K562 (cell line): ENCODE results near the gene SDE2. TPM values are rescaled to one million over a fixed set of nuclear protein-coding genes. Genes with fewer than 3 reads are reported as not detected.

ENCODE experiments used
- ATAC-seq: fragments of 200-7000 bp; cut with Tn5 transposase; 3 replicates; pipeline ENCODE4 v1.9.1; 2020; ENCODE audit warnings: moderate library complexity
- BruUV-seq: library from RNA; stranded (reverse); fragments of 400-500 nt; replicated peaks from 2 replicates; lab custom pipeline; 2021; lab: Mats Ljungman, UMichigan
- CTCF ChIA-PET: fragments of 300-600 bp; formaldehyde crosslinking; extraction: SDS; loops from one replicate; lab custom pipeline; 2021; ENCODE audit warnings: low intra/inter-chr PET ratio; lab: Yijun Ruan, JAX
- POLR2A ChIA-PET: fragments of 300-600, 350-650 bp; sonication (Branson Sonifier 250); formaldehyde crosslinking; extraction: SDS; loops from one replicate; lab custom pipeline; 2021; ENCODE audit warnings: antibody characterized with exemption, inconsistent platforms; lab: Yijun Ruan, JAX
- DNase-seq, 4 experiments: peaks; one replicate each; pipeline versions ENCODE4 v3.0.0 to v3.0.0-alpha.2; 2011 to 2018; ENCODE audit warnings: low spot score in 3 of 4, mixed read lengths in 3 of 4; ENCODE audit errors: extremely low read depth in 1 of 4
- FAIRE-seq: peaks from 2 replicates; lab custom pipeline; 2011; peaks lifted over from hg19 to GRCh38; lab: Jason Lieb, UNC
- H2AFZ ChIP-seq: 2 replicates; pipeline ENCODE4 v1.6.0; 2011; ENCODE audit warnings: low read depth, low read length, control low read depth, inconsistent platforms
- H3K27ac ChIP-seq: fragments of 200-600 bp; 3 replicates; pipeline ENCODE4 v1.8.0; 2011; ENCODE audit warnings: low read depth, mild to moderate bottlenecking, control low read depth, inconsistent platforms, low read length, moderate library complexity, mixed read lengths; ENCODE audit errors: extremely low read depth
- H3K27me3 ChIP-seq, 2 experiments: fragments of 300-600 bp in 1 of 2; 2 replicates in 1 of 2; 3 replicates in 1 of 2; pipeline versions ENCODE4 v1.6.0 to v1.8.0; 2011; ENCODE audit warnings: inconsistent platforms in 2 of 2, low read length in 2 of 2, mild to moderate bottlenecking in 1 of 2, mixed read lengths in 1 of 2, moderate library complexity in 1 of 2; ENCODE audit not compliant: control insufficient read depth in 2 of 2, insufficient read depth in 2 of 2
- H3K36me3 ChIP-seq: fragments of 300-600 bp; 3 replicates; pipeline ENCODE4 v1.8.0; 2011; ENCODE audit warnings: mild to moderate bottlenecking, low read length, inconsistent platforms; ENCODE audit not compliant: control insufficient read depth, insufficient read depth
- H3K4me1 ChIP-seq, 2 experiments: fragments of 200-600 bp in 1 of 2; replicated peaks in 1 of 2; 2 replicates in 1 of 2; 3 replicates in 1 of 2; pipeline versions ENCODE4 v1.5.1 to v1.8.0; 2011; ENCODE audit warnings: inconsistent platforms in 2 of 2, low read length in 2 of 2, mild to moderate bottlenecking in 1 of 2, mixed read lengths in 1 of 2, moderate library complexity in 1 of 2; ENCODE audit not compliant: control insufficient read depth in 2 of 2, insufficient read depth in 2 of 2
- H3K4me2 ChIP-seq: 2 replicates; pipeline ENCODE4 v1.6.1; 2011; ENCODE audit warnings: low read length, control low read depth, inconsistent platforms, mixed read lengths; ENCODE audit not compliant: insufficient read depth
- H3K4me3 ChIP-seq: fragments of 200-600 bp; sonication (generic), shearing (Covaris generic); 2 replicates; pipeline ENCODE4 v1.5.1; 2016; ENCODE audit warnings: control low read depth, inconsistent platforms
- H3K79me2 ChIP-seq: fragments of 200-600 bp; 3 replicates; pipeline ENCODE4 v1.8.0; 2011; ENCODE audit warnings: low read length, inconsistent platforms; ENCODE audit not compliant: control insufficient read depth, insufficient read depth
- H3K9ac ChIP-seq, 2 experiments: 2 replicates each; pipeline versions ENCODE4 v1.6.0 to v1.6.1; 2011; ENCODE audit warnings: low read depth in 2 of 2, low read length in 2 of 2, control low read depth in 1 of 2, inconsistent platforms in 1 of 2, mild to moderate bottlenecking in 1 of 2, mixed read lengths in 1 of 2; ENCODE audit not compliant: insufficient read depth in 1 of 2
- H3K9me1 ChIP-seq: one replicate; pipeline ENCODE4 v1.6.0; 2011; ENCODE audit warnings: inconsistent platforms, mild to moderate bottlenecking, low read length, moderate library complexity; ENCODE audit not compliant: control insufficient read depth, insufficient read depth
- H3K9me3 ChIP-seq: replicated peaks from 2 replicates; pipeline ENCODE4 v1.5.1; 2011; ENCODE audit warnings: low read depth, low read length, inconsistent platforms; ENCODE audit not compliant: control insufficient read depth, insufficient read depth
- H4K20me1 ChIP-seq: replicated peaks from 2 replicates; pipeline ENCODE4 v1.6.1; 2011; ENCODE audit warnings: low read length, inconsistent platforms, mixed read lengths; ENCODE audit not compliant: control insufficient read depth, insufficient read depth
- CEBPG ChIP-seq, 3 experiments: fragments of 200-800 bp in 1 of 3; sonication (Bioruptor generic) in 1 of 3; sonication (generic) in 1 of 3; formaldehyde crosslinking in 1 of 3; IDR thresholded peaks in 2 of 3; conservative IDR thresholded peaks in 1 of 3; 2 replicates each; pipeline versions ENCODE4 v1.6.1 to v1.8.0; 2016 to 2022; ENCODE audit warnings: missing compliant biosample characterization in 2 of 3, missing genetic modification characterization in 2 of 3, mild to moderate bottlenecking in 1 of 3, missing genetic modification reagents in 1 of 3
- CSDE1 ChIP-seq, 2 experiments: fragments of 450-650 bp; IDR thresholded peaks; 2 replicates each; pipeline ENCODE4 v1.6.1; 2016; ENCODE audit warnings: mild to moderate bottlenecking in 1 of 2
- NCOA2 ChIP-seq, 2 experiments: fragments of 450-650 bp; IDR thresholded peaks; 2 replicates each; pipeline ENCODE4 v1.6.1; 2018; ENCODE audit warnings: mild to moderate bottlenecking in 2 of 2, moderate library complexity in 1 of 2; ENCODE audit not compliant: partially characterized antibody in 2 of 2
- POLR2AphosphoS2 ChIP-seq: IDR thresholded peaks from 2 replicates; pipeline ENCODE4 v1.6.1; 2012; ENCODE audit warnings: low read length, improper control_type of control experiment
- RBFOX2 ChIP-seq: fragments of 200-400 bp; formaldehyde crosslinking; IDR thresholded peaks from 2 replicates; pipeline ENCODE4 v1.6.1; 2017; ENCODE audit warnings: low read depth, mild to moderate bottlenecking, low read length, moderate library complexity
- SAP30 ChIP-seq: fragments of 200-600 bp; sonication (generic); IDR thresholded peaks from 2 replicates; pipeline ENCODE4 v1.6.1; 2012; ENCODE audit warnings: borderline replicate concordance, low read depth, mild to moderate bottlenecking, moderate library complexity, low read length, control low read depth, inconsistent platforms; ENCODE audit not compliant: insufficient read depth, poor library complexity, severe bottlenecking
- ZNF445 ChIP-seq: fragments of 250-450 bp; sonication (Bioruptor Pico); IDR thresholded peaks from 2 replicates; pipeline ENCODE4 v1.4.0; 2020; ENCODE audit warnings: low read depth, mild to moderate bottlenecking, moderate library complexity
- WGBS: fragments of 100-300 bp; shearing (Covaris generic); methylation state at CpG from one replicate; pipeline ENCODE4 v1.1.6; 2016; ENCODE audit warnings: low coverage, mixed read lengths; ENCODE audit not compliant: insufficient coverage; ENCODE audit errors: missing lambda C conversion rate; 5-methylcytosine and 5-hydroxymethylcytosine counted together
- in situ Hi-C: fragments of 300-500 bp; cut with MboI; formaldehyde crosslinking; loops from 4 replicates; pipeline ENCODE4 v1.15.0; 2018; ENCODE audit warnings: inconsistent platforms, mixed read lengths
- intact Hi-C: fragments of 100-400 bp; cut with micrococcal nuclease; formaldehyde crosslinking; loops from 2 replicates; pipeline ENCODE4 v1.14.2; 2022
- polyA plus RNA-seq, 8 experiments: library from polyadenylated mRNA; depleted of rRNA in 4 of 8; stranded (reverse) in 5 of 8; unstranded in 3 of 8; fragments of >200 nt; fragmentation: Nextera tagmentation in 2 of 8; fragmentation: Illumina TruSeq in 1 of 8; extraction: Ambion mirVana in 2 of 8; extraction: Trizol in 1 of 8; gene quantifications; 2 replicates each; pipeline versions ENCODE4 v1.2.1 to v1.2.3, GENCODE V29; 2011 to 2014; ENCODE audit warnings: inconsistent platforms in 1 of 8, missing spikeins in 1 of 8
- total RNA-seq, 7 experiments: library from RNA; depleted of rRNA in 6 of 7; stranded (reverse); fragments of >200 nt in 6 of 7; fragmentation: Illumina TruSeq in 2 of 7; extraction: Trizol in 2 of 7; gene quantifications; 2 replicates each; pipeline versions ENCODE4 v1.2.1 to v1.2.3, GENCODE V29; 2011 to 2021; ENCODE audit warnings: low replicate concordance in 1 of 7
- TF ChIP-seq, protein P1 (sequence below): fragments of 200-800 bp; sonication (Bioruptor generic); IDR thresholded peaks from 2 replicates; pipeline ENCODE4 v1.6.1; 2017; ENCODE audit warnings: missing genetic modification characterization, missing compliant biosample characterization
- TF ChIP-seq, protein P2 (sequence below): fragments of 450-650 bp; IDR thresholded peaks from 2 replicates; pipeline ENCODE4 v1.6.1; 2014; ENCODE audit warnings: low read depth, mild to moderate bottlenecking, moderate library complexity, borderline replicate concordance
- TF ChIP-seq, protein P3 (sequence below): fragments of 250-450 bp; sonication (Bioruptor Pico); IDR thresholded peaks from 2 replicates; pipeline ENCODE4 v1.5.0; 2021; ENCODE audit warnings: mild to moderate bottlenecking, borderline replicate concordance

Gene SDE2
- total and polyA plus RNA-seq, 9 of the 15 experiments (the other 6 are each of a cell fraction or from before 2014, with no cell fraction given) = 14.3 to 62.3 (median 46.0) TPM

DNA sequence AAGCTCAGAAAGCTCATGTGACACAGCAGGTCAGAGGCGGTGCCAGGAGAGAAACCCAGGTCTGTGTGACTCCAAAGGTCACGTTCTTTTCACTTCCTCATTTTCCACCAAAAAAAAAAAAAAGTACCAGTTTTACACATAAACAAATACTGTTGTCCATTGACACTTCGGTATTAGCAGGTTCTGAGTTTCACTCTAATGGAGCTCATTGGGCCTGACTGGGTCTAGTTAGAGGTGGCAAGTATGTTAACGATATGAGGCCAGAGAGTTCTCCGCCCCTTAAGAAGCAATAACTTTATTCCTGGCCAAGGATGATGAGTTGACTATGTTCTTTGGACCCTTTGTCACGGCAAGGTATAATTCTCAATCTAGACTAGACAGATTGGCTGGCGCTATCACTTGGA lies 30.0 kb upstream of the SDE2 start (continued):
- TF ChIP-seq, protein P1, sequence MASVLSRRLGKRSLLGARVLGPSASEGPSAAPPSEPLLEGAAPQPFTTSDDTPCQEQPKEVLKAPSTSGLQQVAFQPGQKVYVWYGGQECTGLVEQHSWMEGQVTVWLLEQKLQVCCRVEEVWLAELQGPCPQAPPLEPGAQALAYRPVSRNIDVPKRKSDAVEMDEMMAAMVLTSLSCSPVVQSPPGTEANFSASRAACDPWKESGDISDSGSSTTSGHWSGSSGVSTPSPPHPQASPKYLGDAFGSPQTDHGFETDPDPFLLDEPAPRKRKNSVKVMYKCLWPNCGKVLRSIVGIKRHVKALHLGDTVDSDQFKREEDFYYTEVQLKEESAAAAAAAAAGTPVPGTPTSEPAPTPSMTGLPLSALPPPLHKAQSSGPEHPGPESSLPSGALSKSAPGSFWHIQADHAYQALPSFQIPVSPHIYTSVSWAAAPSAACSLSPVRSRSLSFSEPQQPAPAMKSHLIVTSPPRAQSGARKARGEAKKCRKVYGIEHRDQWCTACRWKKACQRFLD (CRISPR knock-in tag) = peak; percentile 57; the same call in 1 of the 2 replicates
- no peak for TF ChIP-seq CSDE1 (IDR thresholded peaks at IDR 0.05)
- TF ChIP-seq ZNF445 (CRISPR knock-in tag) = no peak
- TF ChIP-seq RBFOX2 = no peak
- TF ChIP-seq, protein P2, sequence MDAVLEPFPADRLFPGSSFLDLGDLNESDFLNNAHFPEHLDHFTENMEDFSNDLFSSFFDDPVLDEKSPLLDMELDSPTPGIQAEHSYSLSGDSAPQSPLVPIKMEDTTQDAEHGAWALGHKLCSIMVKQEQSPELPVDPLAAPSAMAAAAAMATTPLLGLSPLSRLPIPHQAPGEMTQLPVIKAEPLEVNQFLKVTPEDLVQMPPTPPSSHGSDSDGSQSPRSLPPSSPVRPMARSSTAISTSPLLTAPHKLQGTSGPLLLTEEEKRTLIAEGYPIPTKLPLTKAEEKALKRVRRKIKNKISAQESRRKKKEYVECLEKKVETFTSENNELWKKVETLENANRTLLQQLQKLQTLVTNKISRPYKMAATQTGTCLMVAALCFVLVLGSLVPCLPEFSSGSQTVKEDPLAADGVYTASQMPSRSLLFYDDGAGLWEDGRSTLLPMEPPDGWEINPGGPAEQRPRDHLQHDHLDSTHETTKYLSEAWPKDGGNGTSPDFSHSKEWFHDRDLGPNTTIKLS = no peak
- TF ChIP-seq, all 486 proteins: peak for 34

DNA sequence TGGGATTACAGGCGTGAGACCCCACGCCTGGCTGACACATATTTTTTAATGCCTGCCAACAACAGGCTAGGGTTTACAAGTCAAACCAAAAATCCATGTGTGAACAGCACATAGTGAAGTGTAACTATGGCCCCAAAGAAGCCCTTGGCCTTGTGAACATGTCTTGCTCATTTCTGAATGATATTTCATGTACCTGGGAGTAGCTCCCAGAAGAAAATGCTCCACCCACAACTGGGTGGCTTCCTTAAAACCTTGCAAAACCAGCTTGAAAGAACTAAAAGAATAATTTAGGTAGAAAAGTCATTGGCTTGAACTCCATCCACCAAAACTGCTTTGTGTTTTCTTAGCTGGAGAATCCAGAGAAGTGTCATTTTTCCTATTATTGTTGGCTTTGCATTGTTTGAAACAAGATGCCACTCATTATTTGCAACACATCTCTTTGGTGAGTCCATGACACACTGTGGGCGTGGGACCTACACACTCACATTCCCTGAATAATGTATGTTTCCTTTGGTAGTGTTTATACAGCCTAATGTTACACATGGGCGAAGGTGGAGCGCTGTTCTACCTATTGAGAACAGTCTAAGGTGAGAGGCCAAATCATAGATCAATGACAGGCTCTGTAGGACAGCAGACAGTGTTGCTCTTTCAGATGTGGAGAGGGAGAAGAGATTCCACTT lies 28.5 kb upstream of the SDE2 start:
- POLR2A ChIA-PET = interaction anchor here (0.6 to 1.7 kb wide), 5 partner anchors 20 to 249 kb away, joined by 3 to 7 read pairs (median 4); no protein-coding TSS in a partner anchor
- no peak for DNase-seq
- H3K4me1 ChIP-seq = peaks cover 7 to 17% of the 10 kb centered on the region in 2 experiments; a peak in 3 of 5 replicates
- H3K4me3 ChIP-seq = no peak overlapping the region
- H3K27ac ChIP-seq = no peak overlapping the region
- BruUV-seq = no TSS peak
- CTCF ChIA-PET = interaction anchor here (0.5 kb wide), 1 partner anchor 168 kb away, joined by 6 read pairs; no protein-coding TSS in a partner anchor
- no peaks in the 10 kb centered on the region for H3K27me3 ChIP-seq
- H2AFZ ChIP-seq = peak overlapping the region; percentile 87
- no peaks in the 10 kb centered on the region for H3K9me1 ChIP-seq
- intact Hi-C loops = no loop called here
- TF ChIP-seq, protein P3, sequence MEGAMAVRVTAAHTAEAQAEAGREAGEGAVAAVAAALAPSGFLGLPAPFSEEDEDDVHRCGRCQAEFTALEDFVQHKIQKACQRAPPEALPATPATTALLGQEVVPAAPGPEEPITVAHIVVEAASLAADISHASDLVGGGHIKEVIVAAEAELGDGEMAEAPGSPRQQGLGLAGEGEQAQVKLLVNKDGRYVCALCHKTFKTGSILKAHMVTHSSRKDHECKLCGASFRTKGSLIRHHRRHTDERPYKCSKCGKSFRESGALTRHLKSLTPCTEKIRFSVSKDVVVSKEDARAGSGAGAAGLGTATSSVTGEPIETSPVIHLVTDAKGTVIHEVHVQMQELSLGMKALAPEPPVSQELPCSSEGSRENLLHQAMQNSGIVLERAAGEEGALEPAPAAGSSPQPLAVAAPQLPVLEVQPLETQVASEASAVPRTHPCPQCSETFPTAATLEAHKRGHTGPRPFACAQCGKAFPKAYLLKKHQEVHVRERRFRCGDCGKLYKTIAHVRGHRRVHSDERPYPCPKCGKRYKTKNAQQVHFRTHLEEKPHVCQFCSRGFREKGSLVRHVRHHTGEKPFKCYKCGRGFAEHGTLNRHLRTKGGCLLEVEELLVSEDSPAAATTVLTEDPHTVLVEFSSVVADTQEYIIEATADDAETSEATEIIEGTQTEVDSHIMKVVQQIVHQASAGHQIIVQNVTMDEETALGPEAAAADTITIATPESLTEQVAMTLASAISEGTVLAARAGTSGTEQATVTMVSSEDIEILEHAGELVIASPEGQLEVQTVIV (CRISPR knock-in tag) = no peak
- 0 out of 2 replicates have a peak, but pooled peaks have one; percentile 13 for TF ChIP-seq CEBPG (CRISPR knock-in tag; IDR thresholded peaks at IDR 0.05)
- TF ChIP-seq CEBPG (tag; conservative IDR thresholded peaks at IDR 0.05 in 1 of 2, IDR thresholded peaks at IDR 0.05 in 1 of 2) = no peak
- TF ChIP-seq POLR2AphosphoS2 = no peak
- TF ChIP-seq SAP30 = no peak
- TF ChIP-seq NCOA2 (IDR thresholded peaks at IDR 0.05; ENCODE audit: partially characterized antibody in 2 of 2) = no peak
- TF ChIP-seq, all 486 proteins: peak for 1
- Histone ChIP-seq H3K9ac (no peak overlapping the region), H4K20me1 (no peaks in the 10 kb centered on the region), H3K4me2 (no peak overlapping the region), H3K79me2 (no peaks in the 10 kb centered on the region), H3K9me3 (no peaks in the 10 kb centered on the region), H3K36me3 (no peaks in the 10 kb centered on the region)
- 91% methylated on average over 5 of the region's 5 CpGs for WGBS
- peak; percentile 45 for ATAC-seq
- in situ Hi-C loops = no loop called here
- no peak for FAIRE-seq
